ENCODE measurements around the gene CAMTA2.

CAMTA2 gene

GRCh38 chr17:4937553-4937952 is 49.9 kb downstream of the CAMTA2 start:
- FAIRE-seq (no peak), DNase-seq (ENCODE audit: insufficient read length, low spot score) (no peak)
- TF ChIP-seq CTCF (IDR thresholded peaks at IDR 0.05; ENCODE audit: insufficient read depth, missing control alignments), result no peak

GRCh38 chr17:4936436-4936835 is 51.0 kb downstream of the CAMTA2 start:
- no peak for FAIRE-seq
- TF ChIP-seq CTCF (IDR thresholded peaks at IDR 0.05; ENCODE audit: insufficient read depth, missing control alignments), result no peak
- no peak for DNase-seq (ENCODE audit: insufficient read length, low spot score)

DNA sequence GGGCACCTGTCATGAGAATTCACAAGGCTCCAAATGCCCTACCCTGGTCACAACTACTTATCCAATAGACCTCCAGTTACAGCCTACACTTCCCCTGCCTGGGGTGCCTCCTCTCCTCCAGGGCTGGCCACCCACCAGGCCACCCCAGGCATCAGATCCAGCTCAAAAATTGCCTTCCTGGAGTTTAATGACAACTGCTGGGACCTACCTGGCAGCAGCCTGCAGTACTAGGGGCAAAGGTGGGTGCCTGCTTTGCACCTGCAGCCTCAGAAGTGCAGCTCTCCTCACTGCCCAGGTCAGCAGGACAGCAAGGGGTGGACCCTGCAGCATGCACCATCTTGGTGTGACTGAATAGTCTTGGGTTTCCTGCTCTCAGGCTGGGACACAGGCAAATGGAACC is 51.8 kb downstream of the CAMTA2 start:
- no peak for TF ChIP-seq CTCF (IDR thresholded peaks at IDR 0.05; ENCODE audit: insufficient read depth, missing control alignments)
- DNase-seq (ENCODE audit: insufficient read length, low spot score) (no peak), FAIRE-seq (no peak)

GRCh38 chr17:4934173-4934979 is 53.1 kb downstream of the CAMTA2 start:
- TF ChIP-seq CTCF (IDR thresholded peaks at IDR 0.05; ENCODE audit: insufficient read depth, missing control alignments), result peak; percentile 11
- DNase-seq (ENCODE audit: insufficient read length, low spot score) (no peak), FAIRE-seq (no peak)

DNA sequence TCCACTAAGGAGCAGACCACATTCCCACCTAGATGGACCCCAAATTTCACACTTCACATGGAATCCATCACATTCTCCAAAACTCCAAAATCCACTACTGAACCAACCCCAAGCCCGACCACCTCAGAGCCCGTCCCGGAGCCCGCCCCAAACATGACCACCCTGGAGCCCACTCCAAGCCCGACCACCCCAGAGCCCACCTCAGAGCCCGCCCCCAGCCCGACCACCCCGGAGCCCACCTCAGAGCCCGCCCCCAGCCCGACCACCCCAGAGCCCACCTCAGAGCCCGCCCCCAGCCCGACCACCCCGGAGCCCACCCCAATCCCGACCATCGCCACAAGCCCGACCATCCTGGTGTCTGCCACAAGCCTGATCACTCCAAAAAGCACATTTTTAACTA is 53.8 kb downstream of the CAMTA2 start:
- TF ChIP-seq CTCF (IDR thresholded peaks at IDR 0.05; ENCODE audit: insufficient read depth, missing control alignments), result no peak
- no peak for DNase-seq (ENCODE audit: insufficient read length, low spot score)
- FAIRE-seq, result no peak

GRCh38 chr17:4932756-4933155 is 54.7 kb downstream of the CAMTA2 start:
- TF ChIP-seq CTCF (IDR thresholded peaks at IDR 0.05; ENCODE audit: insufficient read depth, missing control alignments), result no peak
- FAIRE-seq (no peak), DNase-seq (ENCODE audit: insufficient read length, low spot score) (no peak)

- FAIRE-seq (no peak), DNase-seq (ENCODE audit: insufficient read length, low spot score) (peak; percentile 2)
- TF ChIP-seq CTCF (IDR thresholded peaks at IDR 0.05; ENCODE audit: insufficient read depth, missing control alignments), result no peak
These were observed 55.5 kb downstream of the CAMTA2 start, which contains the start of gene GP1BA for GRCh38 chr17:4931963-4932362. GP1BA (plus strand) TSS chr17:4932277; CDS start chr17:4932605, 328 bp downstream.

Measured in D721Med (cell line).